Fibroblast of the aortic adventitia (primary cell): ENCODE measurements around the gene KNTC1. TPM values are rescaled to one million over a fixed set of nuclear protein-coding genes. Genes with fewer than 3 reads are reported as not detected.
A peak's percentile ranks its signal among the peaks of the same experiment; 100 is the strongest.

Experiments used
- DNase-seq: peaks from one replicate; pipeline ENCODE4 v3.0.0-alpha.2; 2010; ENCODE audit warnings: low read depth
- H3K4me3 ChIP-seq: 2 replicates; pipeline ENCODE4 v1.5.1; 2011; ENCODE audit warnings: low read depth, mild to moderate bottlenecking, control low read depth, low read length, moderate library complexity
- total RNA-seq: library from RNA; depleted of rRNA; stranded (reverse); fragments of >200 nt; gene quantifications from 2 replicates; pipeline ENCODE4 v1.2.3, GENCODE V29; 2012; ENCODE audit warnings: low replicate concordance
- TF ChIP-seq, protein P1 (sequence below): IDR thresholded peaks from 2 replicates; pipeline ENCODE4 v1.5.1; 2011; ENCODE audit warnings: mild to moderate bottlenecking, low read length, control low read depth, inconsistent platforms; ENCODE audit not compliant: insufficient read depth

The KNTC1 gene
- total RNA-seq, 1 donor = 69.3 TPM

DNA sequence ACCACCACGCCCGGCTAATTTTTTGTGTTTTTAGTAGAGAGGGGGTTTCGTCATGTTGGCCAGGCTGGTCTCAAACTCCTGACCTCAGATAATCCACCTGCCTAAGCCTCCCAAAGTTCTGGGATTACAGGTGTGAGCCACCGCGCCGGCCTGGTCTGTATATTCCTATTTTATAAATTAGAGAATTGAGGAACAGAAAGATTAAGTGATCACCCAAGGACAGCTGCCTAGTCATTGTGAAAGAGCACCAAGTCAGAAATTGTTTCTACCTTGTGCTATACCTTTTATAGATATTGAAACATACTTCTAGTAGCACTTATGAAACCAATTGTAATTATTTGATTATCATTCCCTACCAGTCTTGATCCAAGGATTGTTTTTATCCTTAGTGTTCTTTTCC, 1.9 kb downstream of the KNTC1 start:
- no peak for DNase-seq
- TF ChIP-seq, protein P1, sequence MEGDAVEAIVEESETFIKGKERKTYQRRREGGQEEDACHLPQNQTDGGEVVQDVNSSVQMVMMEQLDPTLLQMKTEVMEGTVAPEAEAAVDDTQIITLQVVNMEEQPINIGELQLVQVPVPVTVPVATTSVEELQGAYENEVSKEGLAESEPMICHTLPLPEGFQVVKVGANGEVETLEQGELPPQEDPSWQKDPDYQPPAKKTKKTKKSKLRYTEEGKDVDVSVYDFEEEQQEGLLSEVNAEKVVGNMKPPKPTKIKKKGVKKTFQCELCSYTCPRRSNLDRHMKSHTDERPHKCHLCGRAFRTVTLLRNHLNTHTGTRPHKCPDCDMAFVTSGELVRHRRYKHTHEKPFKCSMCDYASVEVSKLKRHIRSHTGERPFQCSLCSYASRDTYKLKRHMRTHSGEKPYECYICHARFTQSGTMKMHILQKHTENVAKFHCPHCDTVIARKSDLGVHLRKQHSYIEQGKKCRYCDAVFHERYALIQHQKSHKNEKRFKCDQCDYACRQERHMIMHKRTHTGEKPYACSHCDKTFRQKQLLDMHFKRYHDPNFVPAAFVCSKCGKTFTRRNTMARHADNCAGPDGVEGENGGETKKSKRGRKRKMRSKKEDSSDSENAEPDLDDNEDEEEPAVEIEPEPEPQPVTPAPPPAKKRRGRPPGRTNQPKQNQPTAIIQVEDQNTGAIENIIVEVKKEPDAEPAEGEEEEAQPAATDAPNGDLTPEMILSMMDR = no peak
- H3K4me3 ChIP-seq = no peak overlapping the region

DNA sequence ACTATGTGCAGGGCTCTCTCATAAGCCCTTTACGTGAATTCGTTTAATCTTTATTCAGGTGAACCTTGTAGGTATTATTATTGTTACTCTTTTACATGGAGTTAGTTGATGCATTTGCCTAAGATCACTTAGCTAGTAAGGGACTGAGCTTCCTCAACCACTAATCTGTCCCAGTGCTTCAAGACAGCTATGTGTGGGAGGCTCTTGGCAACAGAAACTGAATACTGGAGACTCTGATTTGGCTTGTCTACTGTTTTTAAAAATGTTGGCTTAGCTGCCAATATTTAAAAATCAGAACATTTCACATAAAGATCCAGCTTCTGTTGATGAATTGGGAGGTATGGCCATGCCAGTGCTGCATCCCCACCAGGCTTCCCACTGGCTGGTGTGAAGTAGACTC, 6.8 kb downstream of the KNTC1 start:
- TF ChIP-seq, protein P1 = no peak
- DNase-seq = peak; percentile 28

GRCh38 chr12:122537021-122537420, 10.0 kb downstream of the KNTC1 start:
- DNase-seq = no peak
- TF ChIP-seq, protein P1 = no peak
- H3K4me3 ChIP-seq = no peak overlapping the region

More for the DNA sequence above, 6.8 kb downstream of the KNTC1 start:
- no peak overlapping the region for H3K4me3 ChIP-seq

- TF ChIP-seq, protein P1 = no peak
- DNase-seq = no peak
Measured at GRCh38 chr12:122538496-122538895, 11.4 kb downstream of the KNTC1 start.

DNA sequence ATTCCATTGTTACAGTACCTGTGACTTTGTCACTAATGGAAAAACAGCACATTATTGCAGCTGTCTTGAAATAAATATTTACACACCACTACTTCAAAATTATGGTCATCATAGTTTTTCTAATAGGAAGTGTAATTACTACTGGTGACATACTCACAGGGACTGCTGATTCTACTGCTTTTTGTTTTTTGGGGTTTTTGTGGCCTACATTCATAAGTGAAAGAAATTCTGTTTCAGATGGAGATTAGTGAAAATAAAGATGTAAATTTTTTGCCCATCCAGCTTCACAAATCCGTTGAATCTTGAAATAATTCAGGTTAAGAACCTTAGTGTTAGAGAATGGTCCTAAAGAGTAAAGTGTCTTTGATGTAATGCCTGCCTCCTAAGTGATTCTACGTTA, 17.5 kb downstream of the KNTC1 start:
- no peak overlapping the region for H3K4me3 ChIP-seq
- no peak for DNase-seq
- TF ChIP-seq, protein P1 = no peak

More at GRCh38 chr12:122538496-122538895, 11.4 kb downstream of the KNTC1 start:
- H3K4me3 ChIP-seq = no peak overlapping the region

GRCh38 chr12:122545855-122546254, 18.8 kb downstream of the KNTC1 start:
- DNase-seq = no peak
- TF ChIP-seq, protein P1 = no peak
- no peak overlapping the region for H3K4me3 ChIP-seq

GRCh38 chr12:122547330-122547729, 20.3 kb downstream of the KNTC1 start:
- no peak for DNase-seq
- H3K4me3 ChIP-seq = no peak overlapping the region
- TF ChIP-seq, protein P1 = no peak
